Body of pancreas (tissue), 4 donors: Measurements from ENCODE around the gene LIPC.

Source experiments
- CTCF ChIP-seq, 7 experiments: fragments of 450-650 bp in 4 of 7; fragments of 200-600 bp in 3 of 7; sonication (generic) in 3 of 7; IDR thresholded peaks; one replicate each; pipeline ENCODE4 v1.5.1; 2016 to 2019; ENCODE audit warnings: antibody characterized with exemption in 7 of 7
- POLR2A ChIP-seq, 3 donors: fragments of 450-650 bp; IDR thresholded peaks; one replicate each; pipeline ENCODE4 v1.6.1; 2016; ENCODE audit warnings: antibody characterized with exemption in 3 of 3, mild to moderate bottlenecking in 2 of 3

- no peak for TF ChIP-seq POLR2A (IDR thresholded peaks at IDR 0.05)
- TF ChIP-seq CTCF (IDR thresholded peaks at IDR 0.05) = no peak
Measured at GRCh38 chr15:58506064-58506490, 74.3 kb downstream of the LIPC start.
